DMS79 (cell line): ENCODE data around the gene NOL9.

Experiments
- DNase-seq: peaks from one replicate; lab custom pipeline; 2025; lab: John Stamatoyannopoulos, UW

The NOL9 gene

DNA sequence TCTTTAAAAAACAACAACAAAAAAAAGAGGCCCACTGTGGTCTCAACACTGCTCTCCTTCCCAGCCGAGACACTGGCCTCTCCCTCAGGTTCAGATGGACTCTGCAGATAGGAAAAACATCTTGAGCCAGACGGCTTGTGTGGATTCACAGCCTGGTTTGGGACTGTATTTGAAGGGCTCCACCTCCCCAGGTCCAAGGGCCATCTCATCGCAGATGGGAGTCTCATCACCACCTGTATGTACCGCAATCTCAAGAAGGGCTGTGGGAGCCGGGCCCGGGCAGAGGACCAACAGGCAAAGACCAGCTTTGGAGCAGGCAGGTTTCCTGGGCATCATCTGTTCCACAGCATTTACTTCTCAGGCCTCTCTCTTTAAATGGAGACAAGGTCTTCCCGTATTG is 35.7 kb upstream of the NOL9 start:
- DNase-seq = no peak

DNA sequence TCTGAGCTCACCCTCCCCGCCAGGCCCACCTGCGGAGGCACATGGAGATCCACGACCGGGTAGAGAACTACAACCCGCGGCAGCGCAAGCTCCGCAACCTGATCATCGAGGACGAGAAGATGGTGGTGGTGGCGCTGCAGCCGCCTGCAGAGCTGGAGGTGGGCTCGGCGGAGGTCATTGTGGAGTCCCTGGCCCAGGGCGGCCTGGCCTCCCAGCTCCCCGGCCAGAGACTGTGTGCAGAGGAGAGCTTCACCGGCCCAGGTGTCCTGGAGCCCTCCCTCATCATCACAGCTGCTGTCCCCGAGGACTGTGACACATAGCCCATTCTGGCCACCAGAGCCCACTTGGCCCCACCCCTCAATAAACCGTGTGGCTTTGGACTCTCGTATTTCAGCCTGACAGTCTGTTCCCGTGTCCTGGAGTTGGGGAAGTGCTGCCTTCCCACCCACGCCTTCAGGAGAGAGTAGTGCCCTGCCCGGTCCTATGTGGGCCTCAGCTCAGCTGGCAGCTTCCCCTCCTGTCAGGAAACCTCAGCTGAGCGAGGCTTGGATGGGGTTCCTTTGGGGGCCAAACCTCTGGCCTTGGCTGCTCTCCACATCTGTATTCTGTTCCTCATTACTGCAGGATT is 34.7 kb upstream of the NOL9 start:
- DNase-seq = no peak

DNA sequence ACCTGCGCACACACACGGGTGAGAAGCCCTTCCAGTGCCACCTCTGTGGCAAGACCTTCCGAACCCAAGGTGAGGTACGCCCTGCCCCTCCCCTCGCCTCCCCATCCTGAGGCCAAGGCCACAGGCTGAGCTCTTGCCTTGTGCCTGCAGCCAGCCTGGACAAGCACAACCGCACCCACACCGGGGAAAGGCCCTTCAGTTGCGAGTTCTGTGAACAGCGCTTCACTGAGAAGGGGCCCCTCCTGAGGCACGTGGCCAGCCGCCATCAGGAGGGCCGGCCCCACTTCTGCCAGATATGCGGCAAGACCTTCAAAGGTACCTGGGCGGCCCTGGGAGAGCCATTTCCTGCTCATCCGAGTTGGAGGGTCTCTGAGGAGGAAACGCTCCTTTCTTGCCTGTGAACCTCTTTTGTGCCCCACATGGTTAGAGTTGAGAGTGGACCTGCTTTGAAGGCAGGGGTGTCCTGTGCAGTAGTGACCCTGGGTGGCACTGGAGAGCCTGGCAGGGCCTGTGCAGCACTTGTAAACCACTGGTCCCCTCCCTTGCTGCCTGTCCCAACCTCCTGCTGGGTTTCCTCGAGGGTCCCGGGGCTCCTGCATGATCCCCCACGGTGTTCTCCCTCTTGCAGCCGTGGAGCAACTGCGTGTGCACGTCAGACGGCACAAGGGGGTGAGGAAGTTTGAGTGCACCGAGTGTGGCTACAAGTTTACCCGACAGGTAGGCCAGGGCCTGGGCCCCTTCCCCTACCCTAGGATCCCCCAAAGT is 34.0 kb upstream of the NOL9 start:
- DNase-seq = peak; percentile 61

DNA sequence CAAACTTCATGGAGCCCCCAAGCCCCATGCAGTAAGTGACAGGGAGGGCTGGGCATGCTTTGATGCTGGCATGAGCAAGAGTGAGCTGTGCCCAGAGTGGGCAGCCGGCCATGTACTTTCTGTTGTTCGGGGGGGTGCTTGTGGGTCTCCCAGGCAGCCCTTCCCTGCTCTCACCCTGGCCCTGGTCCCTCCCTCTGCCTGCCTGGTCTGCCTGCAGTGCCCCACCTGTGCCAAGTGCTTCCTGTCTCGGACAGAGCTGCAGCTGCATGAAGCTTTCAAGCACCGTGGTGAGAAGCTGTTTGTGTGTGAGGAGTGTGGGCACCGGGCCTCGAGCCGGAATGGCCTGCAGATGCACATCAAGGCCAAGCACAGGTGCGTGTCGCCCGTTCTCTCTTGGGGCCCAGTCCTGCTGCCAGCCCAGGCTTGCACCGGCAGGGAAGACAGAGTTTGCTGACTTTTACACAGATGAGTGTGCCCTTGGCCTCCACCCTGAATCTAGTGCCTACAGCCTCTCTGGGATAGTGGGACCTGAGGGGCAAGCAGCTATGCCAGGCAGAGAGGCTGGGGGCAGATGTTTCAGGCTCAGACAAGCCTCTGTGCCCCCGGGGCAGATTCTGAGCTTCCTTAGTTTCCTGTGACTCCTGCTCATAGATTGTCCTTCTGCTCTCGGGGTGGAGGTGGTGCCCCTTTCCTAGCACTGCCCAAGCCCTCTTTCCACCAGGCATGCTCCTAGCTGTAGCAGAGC is 33.1 kb upstream of the NOL9 start:
- DNase-seq = peak; percentile 98

DNA sequence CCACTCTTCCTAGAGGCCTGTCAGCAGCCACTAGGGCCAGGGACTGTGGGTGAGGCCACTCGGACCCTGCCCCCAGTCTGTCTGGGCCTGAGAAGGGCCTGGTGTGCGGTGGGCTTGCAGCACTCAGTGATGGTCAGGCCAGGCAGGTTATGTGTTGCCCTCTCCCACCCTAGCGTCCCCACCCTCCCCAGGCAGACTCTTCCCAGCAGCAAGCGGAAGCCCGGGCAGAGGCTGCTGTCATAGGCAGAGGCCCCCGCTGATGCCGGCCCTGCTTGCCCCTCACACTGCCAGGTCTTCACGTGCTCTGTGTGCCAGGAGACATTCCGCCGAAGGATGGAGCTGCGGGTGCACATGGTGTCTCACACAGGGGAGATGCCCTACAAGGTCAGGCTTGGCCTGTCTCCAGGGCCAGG is 32.1 kb upstream of the NOL9 start:
- no peak for DNase-seq

DNA sequence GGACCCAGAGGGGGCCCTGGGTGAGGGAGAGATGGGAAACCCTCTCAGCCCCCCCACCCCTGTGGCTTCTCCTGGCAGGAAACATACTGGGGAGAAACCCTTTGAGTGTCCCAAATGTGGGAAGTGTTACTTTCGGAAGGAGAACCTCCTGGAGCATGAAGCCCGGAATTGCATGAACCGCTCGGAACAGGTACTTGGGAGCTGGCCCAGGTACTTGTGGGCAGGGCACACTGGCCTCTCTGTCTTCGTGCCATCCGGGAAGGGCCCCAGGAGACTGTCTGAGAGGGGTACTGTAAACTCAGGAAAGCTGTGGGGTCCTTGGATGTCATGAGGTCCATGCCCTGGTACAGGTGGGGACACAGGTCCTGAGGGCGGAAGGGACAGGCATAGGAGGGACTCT is 31.5 kb upstream of the NOL9 start:
- DNase-seq = no peak

DNA sequence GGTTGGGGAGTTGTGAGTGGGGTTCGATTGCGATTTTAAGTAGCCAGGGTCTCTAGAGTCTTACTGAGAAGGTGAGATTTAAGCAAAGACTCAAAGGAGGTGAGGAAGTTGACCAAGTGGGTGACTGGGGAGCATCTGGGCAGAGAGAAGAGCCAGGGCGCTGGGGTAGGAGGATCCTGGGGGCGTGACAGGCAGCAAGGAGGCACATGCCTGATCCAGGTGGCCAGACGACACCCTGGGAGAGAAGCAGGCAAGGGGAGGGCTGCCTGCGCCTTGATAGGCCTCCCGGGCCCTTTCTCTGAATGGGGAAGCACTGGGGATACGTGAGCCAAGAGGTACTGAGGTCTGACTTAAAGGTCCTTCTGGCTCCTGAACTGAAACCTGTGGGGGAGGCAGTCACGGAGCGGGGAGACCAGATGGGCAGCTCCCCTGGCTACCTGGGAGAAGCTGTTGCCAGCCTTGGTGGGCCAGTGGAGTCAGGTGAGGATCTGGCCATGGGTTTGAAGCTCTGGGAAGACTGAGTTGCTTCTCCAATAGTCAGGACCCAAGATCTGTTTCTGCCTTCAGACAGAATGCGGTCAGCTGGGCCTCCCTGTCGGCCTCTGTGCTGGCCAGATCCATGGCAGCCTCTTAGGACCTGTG is 30.9 kb upstream of the NOL9 start:
- DNase-seq = no peak

DNA sequence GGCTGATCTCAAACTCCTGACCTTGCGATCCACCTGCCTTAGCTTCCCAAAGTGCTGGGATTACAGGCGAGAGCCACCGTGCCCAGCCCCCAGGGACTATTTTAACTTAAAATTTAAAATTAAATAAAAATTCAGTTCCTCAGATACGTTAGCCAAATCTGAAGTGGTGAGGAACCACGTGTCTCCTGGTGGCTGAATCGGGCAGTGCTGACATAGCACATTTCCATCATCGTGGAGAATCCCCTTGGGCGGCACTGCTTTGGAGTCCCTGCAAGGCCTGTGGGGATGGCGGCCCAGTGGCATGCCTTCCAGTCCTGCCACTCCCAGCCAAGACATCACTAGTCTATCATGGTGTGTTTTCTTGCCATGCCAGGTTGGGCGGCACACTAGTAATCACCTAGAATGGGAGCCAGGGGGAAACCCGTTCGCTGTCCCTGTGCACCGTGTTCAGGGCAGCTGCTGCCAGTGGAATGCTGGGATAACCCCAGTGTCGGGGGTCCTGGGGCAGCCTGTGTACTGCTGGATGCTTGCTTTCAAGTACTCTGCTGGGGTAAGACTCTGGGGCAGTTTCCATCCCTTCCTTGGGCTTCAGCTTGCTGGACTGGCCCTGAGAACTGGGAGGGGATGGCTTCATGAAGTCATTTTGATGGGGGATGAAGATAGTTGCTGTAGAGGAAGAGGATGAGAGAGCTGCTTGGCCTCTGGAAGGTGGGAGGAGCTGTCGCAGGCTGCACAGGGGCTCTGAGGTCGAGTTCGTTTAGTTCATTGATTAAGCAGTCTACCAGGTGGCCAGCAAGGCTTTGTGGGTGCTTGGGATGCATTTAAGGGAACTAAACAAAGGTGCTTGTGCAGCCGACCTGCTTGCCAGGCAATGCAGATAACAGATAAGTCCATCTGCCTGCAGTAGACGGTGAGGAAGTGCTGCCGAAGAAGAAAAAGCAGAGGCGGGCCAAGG is 30.1 kb upstream of the NOL9 start:
- DNase-seq = no peak

DNA sequence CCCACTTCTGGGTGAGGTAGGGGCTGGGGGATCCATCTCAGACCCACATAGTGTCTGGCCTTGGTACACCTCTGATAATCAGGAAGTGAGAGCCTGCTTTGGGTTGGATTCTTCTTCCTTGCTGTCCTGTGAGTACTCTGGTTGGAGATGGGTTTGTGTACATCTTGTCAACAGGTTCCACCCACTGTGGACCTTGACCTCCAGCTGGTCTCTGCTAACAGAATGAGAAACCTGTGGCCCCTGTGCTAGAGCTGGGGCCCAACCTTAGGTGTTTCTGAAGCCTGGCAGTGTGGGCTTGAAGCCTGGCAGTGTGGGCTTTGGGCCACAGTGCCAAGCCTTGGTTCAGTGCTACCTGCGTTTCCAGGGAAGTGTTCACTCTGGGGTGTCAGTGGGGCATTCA is 28.1 kb upstream of the NOL9 start:
- DNase-seq = no peak

DNA sequence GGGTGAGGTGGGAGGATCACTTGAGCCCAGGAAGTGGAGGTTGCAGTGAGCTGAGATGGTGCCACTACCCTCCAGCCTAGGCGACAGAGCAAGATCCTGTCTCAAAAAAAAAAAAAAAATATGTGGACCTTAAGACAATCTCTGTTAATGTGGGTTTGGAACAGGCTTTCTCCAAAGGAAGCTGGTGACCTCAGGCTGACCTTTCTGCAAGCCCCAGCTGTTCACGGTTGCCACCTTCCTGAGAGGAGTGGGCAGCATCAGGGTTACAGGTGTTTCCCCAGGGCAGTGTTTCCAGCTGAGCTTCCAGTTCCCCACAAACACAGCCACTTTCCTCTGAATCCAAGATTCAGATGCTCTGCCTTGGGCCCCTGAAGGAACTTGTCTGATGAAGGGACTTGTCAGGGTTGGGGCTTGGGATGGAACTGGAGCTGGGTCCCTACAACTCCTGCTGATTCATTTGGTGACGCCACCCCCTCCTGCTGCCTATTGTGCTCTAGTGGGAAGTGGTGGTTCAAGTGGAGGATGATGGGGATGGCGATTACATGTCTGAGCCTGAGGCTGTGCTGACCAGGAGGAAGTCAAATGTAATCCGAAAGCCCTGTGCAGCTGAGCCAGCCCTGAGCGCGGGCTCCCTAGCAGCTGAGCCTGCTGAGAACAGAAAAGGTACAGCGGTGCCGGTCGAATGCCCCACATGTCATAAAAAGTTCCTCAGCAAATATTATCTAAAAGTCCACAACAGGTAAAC is 27.4 kb upstream of the NOL9 start:
- DNase-seq = no peak

DNA sequence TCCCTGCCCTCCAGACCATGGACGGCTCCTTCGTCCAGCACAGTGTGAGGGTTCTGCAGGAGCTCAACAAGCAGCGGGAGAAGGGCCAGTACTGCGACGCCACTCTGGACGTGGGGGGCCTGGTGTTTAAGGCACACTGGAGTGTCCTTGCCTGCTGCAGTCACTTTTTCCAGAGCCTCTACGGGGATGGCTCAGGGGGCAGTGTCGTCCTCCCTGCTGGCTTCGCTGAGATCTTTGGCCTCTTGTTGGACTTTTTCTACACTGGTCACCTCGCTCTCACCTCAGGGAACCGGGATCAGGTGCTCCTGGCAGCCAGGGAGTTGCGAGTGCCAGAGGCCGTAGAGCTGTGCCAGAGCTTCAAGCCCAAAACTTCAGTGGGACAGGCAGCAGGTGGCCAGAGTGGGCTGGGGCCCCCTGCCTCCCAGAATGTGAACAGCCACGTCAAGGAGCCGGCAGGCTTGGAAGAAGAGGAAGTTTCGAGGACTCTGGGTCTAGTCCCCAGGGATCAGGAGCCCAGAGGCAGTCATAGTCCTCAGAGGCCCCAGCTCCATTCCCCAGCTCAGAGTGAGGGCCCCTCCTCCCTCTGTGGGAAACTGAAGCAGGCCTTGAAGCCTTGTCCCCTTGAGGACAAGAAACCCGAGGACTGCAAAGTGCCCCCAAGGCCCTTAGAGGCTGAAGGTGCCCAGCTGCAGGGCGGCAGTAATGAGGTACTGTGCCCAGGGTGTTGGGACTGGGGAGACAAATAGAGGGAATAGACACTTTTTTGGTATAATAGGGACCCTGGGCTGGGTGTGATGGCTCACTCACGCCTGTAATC is 26.5 kb upstream of the NOL9 start:
- no peak for DNase-seq

DNA sequence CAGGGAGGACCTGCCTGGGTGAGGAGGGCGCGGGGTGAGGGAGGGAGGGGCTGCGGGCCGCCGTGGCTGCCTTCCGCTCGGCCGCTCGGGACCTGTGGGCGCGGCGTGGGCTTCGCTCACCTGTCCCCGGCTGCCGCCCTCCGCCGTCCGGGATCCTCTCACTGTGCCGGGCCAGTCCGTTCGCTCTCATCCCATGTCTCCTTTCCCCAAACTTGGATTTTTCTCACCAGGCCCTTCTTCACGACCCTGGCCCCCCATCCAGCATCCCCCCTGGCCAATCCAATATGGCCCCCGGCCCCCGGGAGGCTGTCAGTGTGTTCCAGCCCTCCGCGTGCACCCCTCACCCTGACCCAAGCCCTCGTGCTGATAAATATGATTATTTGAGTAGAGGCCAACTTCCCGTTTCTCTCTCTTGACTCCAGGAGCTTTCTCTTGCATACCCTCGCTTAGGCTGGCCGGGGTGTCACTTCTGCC is 25.8 kb upstream of the NOL9 start:
- DNase-seq = no peak

DNA sequence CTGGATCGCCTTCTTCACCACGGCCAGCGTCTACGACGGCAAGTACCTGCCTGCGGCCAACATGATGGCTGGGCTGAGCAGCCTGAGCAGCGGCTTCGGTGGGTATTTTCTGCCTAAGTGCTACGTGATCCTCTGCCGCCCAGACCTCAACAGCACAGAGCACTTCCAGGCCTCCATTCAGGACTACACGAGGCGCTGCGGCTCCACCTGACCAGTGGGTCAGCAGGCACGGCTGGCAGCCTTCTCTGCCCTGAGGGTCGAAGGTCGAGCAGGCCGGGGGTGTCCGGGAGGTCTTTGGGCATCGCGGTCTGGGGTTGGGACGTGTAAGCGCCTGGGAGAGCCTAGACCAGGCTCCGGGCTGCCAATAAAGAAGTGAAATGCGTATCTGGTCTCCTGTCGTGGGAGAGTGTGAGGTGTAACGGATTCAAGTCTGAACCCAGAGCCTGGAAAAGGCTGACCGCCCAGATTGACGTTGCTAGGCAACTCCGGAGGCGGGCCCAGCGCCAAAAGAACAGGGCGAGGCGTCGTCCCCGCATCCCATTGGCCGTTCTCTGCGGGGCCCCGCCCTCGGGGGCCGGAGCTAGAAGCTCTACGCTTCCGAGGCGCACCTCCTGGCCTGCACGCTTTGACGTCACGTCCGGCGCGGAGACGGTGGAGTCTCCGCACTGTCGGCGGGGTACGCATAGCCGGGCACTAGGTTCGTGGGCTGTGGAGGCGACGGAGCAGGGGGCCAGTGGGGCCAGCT is 25.2 kb upstream of the NOL9 start, which contains the start of gene ZBTB48:
Gene ZBTB48 (plus strand): TSS at position 621 of the 745 bp plus-strand sequence. CDS start 616 bp downstream, outside the sequence.
- DNase-seq = peak; percentile 97

DNA sequence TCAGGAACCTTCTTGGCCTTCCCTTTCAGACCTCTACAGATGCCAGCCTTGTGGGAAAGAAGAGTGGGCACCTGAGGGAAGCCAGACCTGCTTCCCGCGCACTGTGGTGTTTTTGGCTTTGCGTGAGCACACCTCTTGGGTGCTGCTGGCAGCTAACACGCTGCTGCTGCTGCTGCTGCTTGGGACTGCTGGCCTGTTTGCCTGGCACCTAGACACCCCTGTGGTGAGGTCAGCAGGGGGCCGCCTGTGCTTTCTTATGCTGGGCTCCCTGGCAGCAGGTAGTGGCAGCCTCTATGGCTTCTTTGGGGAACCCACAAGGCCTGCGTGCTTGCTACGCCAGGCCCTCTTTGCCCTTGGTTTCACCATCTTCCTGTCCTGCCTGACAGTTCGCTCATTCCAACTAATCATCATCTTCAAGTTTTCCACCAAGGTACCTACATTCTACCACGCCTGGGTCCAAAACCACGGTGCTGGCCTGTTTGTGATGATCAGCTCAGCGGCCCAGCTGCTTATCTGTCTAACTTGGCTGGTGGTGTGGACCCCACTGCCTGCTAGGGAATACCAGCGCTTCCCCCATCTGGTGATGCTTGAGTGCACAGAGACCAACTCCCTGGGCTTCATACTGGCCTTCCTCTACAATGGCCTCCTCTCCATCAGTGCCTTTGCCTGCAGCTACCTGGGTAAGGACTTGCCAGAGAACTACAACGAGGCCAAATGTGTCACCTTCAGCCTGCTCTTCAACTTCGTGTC is 24.5 kb upstream of the NOL9 start:
- no peak for DNase-seq

DNA sequence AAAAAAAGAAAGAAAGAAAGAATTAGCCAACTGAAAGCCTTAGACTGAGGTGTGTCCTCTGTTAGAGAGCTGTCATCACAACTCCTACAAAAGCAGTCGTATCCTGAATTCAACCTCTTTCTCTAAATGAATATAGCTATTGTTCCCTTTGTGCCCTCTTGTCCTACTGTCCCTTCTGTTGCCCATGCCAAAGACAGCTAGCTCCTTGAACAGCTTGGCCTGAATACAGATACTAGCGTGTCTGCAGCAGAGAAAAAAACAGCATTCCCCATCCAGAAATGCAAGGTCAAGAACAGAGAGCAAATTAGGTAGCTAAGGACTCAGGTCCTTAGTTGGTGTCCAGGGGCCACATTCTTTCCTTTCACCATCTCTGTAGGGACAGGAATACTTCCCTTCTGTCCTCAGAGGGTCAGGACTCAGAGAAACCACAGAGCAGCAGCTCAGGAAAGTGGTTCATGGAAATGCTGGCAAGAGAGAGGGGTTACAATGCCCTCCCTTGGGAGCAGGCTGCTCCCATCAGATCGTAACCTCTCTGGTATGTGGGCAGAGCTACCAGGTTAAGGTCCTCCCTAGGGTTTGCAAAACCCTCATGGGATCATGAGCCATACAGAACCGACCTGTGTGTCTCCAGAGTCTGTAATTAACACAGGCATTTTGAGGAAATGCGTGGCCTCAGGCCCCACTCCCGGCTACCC is 23.7 kb upstream of the NOL9 start:
- DNase-seq = no peak

DNA sequence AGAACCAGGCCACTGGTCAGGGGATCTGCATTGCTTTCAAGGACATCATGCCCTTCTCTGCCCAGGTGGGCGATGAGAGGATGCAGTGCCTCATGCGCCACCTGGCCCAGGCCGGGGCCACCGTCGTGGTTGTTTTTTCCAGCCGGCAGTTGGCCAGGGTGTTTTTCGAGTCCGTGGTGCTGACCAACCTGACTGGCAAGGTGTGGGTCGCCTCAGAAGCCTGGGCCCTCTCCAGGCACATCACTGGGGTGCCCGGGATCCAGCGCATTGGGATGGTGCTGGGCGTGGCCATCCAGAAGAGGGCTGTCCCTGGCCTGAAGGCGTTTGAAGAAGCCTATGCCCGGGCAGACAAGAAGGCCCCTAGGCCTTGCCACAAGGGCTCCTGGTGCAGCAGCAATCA is 20.5 kb upstream of the NOL9 start:
- DNase-seq = no peak

DNA sequence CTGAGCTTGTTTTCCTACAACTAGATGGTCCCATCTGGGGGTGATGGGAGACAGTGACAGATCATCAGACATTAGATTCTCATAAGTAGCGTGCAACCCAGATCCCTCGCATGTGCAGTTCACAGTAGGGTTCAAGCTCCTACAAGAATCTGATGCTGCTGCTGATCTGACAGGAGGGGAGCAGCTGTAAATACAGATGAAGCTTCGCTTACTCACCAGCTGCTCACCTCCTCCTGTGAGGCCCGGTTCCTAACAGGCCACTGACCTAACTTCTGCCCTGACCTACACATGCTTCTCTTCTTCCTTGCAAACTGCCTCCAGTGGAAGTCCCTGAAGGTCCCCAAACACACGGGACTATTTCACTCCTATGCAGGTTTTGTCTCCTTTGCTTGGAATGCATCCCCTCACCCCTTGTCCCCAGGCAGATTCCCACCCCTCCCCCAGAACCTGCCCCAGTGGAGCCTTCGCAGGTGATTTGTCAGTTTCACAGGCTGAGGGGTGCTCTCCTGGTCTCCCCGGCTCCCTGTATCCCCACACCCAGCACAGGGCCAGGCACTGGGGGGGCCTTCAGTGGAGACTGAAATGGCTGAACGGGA is 19.8 kb upstream of the NOL9 start:
- DNase-seq = no peak
